OCI-LY3 (cell line): ENCODE data around the gene PPARG.
"Not testable (repeated sequence)": the region's sequence is repeated elsewhere in the genome, so short reads cannot be mapped to it uniquely, and the experiment has no call there.

ENCODE experiments used
- H2AFZ ChIP-seq: fragments of 200-600, 300-600 bp; shearing (Covaris generic); 2 replicates; pipeline ENCODE4 v1.6.0; 2014; ENCODE audit warnings: antibody characterized with exemption, low read depth, low read length
- H3K27ac ChIP-seq: fragments of 200-600, 300-600 bp; sonication (generic); 2 replicates; pipeline ENCODE4 v1.5.1; 2014; ENCODE audit warnings: mild to moderate bottlenecking, low read length, moderate library complexity, mixed read lengths
- H3K27me3 ChIP-seq: fragments of 200-600, 300-600 bp; sonication (generic); 2 replicates; pipeline ENCODE4 v1.6.1; 2014; ENCODE audit warnings: low read depth, low read length, mixed read lengths
- H3K36me3 ChIP-seq: fragments of 200-600, 300-600 bp; sonication (generic); replicated peaks from 2 replicates; pipeline ENCODE3; 2014; ENCODE audit warnings: low read depth, low read length, mixed read lengths
- H3K4me1 ChIP-seq: fragments of 300-600, 200-600 bp; sonication (generic); 2 replicates; pipeline ENCODE4 v1.6.1; 2014; ENCODE audit warnings: low read length, mixed read lengths
- H3K4me2 ChIP-seq: fragments of 200-600, 300-600 bp; sonication (generic); 2 replicates; pipeline ENCODE4 v1.6.1; 2014; ENCODE audit warnings: low read length, mixed read lengths
- H3K4me3 ChIP-seq: fragments of 300-600, 200-600 bp; sonication (generic); 2 replicates; pipeline ENCODE4 v1.5.1; 2014; ENCODE audit warnings: antibody characterized with exemption, mild to moderate bottlenecking, low read length, moderate library complexity
- H3K79me2 ChIP-seq: fragments of 300-600, 200-600 bp; shearing (Covaris generic); 2 replicates; pipeline ENCODE4 v1.6.1; 2014; ENCODE audit warnings: mild to moderate bottlenecking, low read length, mixed read lengths
- H3K9ac ChIP-seq: fragments of 300-600, 200-600 bp; shearing (Covaris generic); 2 replicates; pipeline ENCODE4 v1.6.0; 2014; ENCODE audit warnings: mild to moderate bottlenecking, low read length, moderate library complexity
- H3K9me3 ChIP-seq: fragments of 200-600, 300-600 bp; shearing (Covaris generic); 2 replicates; pipeline ENCODE4 v1.6.1; 2014; ENCODE audit warnings: low read length, mixed read lengths; ENCODE audit not compliant: insufficient read depth
- H4K20me1 ChIP-seq: fragments of 200-600, 300-600 bp; sonication (generic); 2 replicates; pipeline ENCODE4 v1.6.1; 2016; ENCODE audit warnings: low read length, mixed read lengths; ENCODE audit not compliant: insufficient read depth
- CTCF ChIP-seq: fragments of 200-600, 300-600 bp; sonication (generic); IDR thresholded peaks from 2 replicates; pipeline ENCODE4 v1.5.1; 2014; ENCODE audit warnings: antibody characterized with exemption, low read length, low read depth
- EZH2phosphoT487 ChIP-seq: fragments of 200-600 bp; shearing (Covaris generic); IDR thresholded peaks from 2 replicates; pipeline ENCODE4 v1.6.1; 2018; ENCODE audit warnings: antibody characterized with exemption, mixed run types, low read depth

The PPARG gene

GRCh38 chr3:12253516-12254343 lies 35.1 kb upstream of the PPARG start:
- Histone ChIP-seq H3K9ac (no peak overlapping the region), H2AFZ (no peak overlapping the region), H3K79me2 (no peaks in the 10 kb centered on the region), H4K20me1 (no peaks in the 10 kb centered on the region), H3K4me1 (no peaks in the 10 kb centered on the region), H3K9me3 (0 out of 2 replicates have a peak, but pooled peaks cover 5% of the 10 kb centered on the region), H3K27ac (no peak overlapping the region), H3K36me3 (no peaks in the 10 kb centered on the region), H3K4me2 (no peak overlapping the region), H3K4me3 (no peak overlapping the region), H3K27me3 (peaks cover 6% of the 10 kb centered on the region; the same call in 1 of the 2 replicates)
- TF ChIP-seq EZH2phosphoT487 = no peak
- no peak for TF ChIP-seq CTCF

GRCh38 chr3:12255393-12255792 lies 33.5 kb upstream of the PPARG start:
- Histone ChIP-seq H2AFZ (no peak overlapping the region), H3K4me1 (no peaks in the 10 kb centered on the region), H3K79me2 (no peaks in the 10 kb centered on the region), H3K27ac (no peak overlapping the region), H3K4me2 (no peak overlapping the region), H3K9ac (no peak overlapping the region), H4K20me1 (no peaks in the 10 kb centered on the region), H3K36me3 (no peaks in the 10 kb centered on the region), H3K9me3 (no peaks in the 10 kb centered on the region), H3K4me3 (no peak overlapping the region), H3K27me3 (no peaks in the 10 kb centered on the region)
- TF ChIP-seq CTCF (no peak), EZH2phosphoT487 (no peak)

GRCh38 chr3:12258911-12259310 lies 30.0 kb upstream of the PPARG start:
- Histone ChIP-seq H3K4me1 (no peaks in the 10 kb centered on the region), H3K9me3 (no peaks in the 10 kb centered on the region), H3K4me3 (no peak overlapping the region), H3K27me3 (no peaks in the 10 kb centered on the region), H3K9ac (no peak overlapping the region), H3K36me3 (no peaks in the 10 kb centered on the region), H3K79me2 (no peaks in the 10 kb centered on the region), H3K27ac (no peak overlapping the region), H4K20me1 (no peaks in the 10 kb centered on the region), H2AFZ (no peak overlapping the region), H3K4me2 (no peak overlapping the region)
- no peak for TF ChIP-seq CTCF
- no peak for TF ChIP-seq EZH2phosphoT487

- H3K79me2 ChIP-seq, H4K20me1 ChIP-seq, H2AFZ ChIP-seq, H3K9me3 ChIP-seq, H3K4me3 ChIP-seq, H3K27me3 ChIP-seq, H3K4me1 ChIP-seq, H3K4me2 ChIP-seq, H3K36me3 ChIP-seq, H3K9ac ChIP-seq, H3K27ac ChIP-seq: not testable (repeated sequence)
These were observed 26.7 kb upstream of the PPARG start for GRCh38 chr3:12262173-12262572.
